K562 (cell line): Measurements from ENCODE around the gene TRMT44. TPM values are rescaled to one million over a fixed set of nuclear protein-coding genes. Genes with fewer than 3 reads are reported as not detected.
"Not testable (repeated sequence)": the region's sequence is repeated elsewhere in the genome, so short reads cannot be mapped to it uniquely, and the experiment has no call there.

Experiments used
- ATAC-seq: fragments of 200-7000 bp; cut with Tn5 transposase; 3 replicates; pipeline ENCODE4 v1.9.1; 2020; ENCODE audit warnings: moderate library complexity
- BruUV-seq: library from RNA; stranded (reverse); fragments of 400-500 nt; replicated peaks from 2 replicates; lab custom pipeline; 2021; lab: Mats Ljungman, UMichigan
- CTCF ChIA-PET: fragments of 300-600 bp; formaldehyde crosslinking; extraction: SDS; loops from one replicate; lab custom pipeline; 2021; ENCODE audit warnings: low intra/inter-chr PET ratio; lab: Yijun Ruan, JAX
- POLR2A ChIA-PET: fragments of 300-600, 350-650 bp; sonication (Branson Sonifier 250); formaldehyde crosslinking; extraction: SDS; loops from one replicate; lab custom pipeline; 2021; ENCODE audit warnings: antibody characterized with exemption, inconsistent platforms; lab: Yijun Ruan, JAX
- DNase-seq, 4 experiments: peaks; one replicate each; pipeline versions ENCODE4 v3.0.0 to v3.0.0-alpha.2; 2011 to 2018; ENCODE audit warnings: low spot score in 3 of 4, mixed read lengths in 3 of 4; ENCODE audit errors: extremely low read depth in 1 of 4
- FAIRE-seq: peaks from 2 replicates; lab custom pipeline; 2011; peaks lifted over from hg19 to GRCh38; lab: Jason Lieb, UNC
- H2AFZ ChIP-seq: 2 replicates; pipeline ENCODE4 v1.6.0; 2011; ENCODE audit warnings: low read depth, low read length, control low read depth, inconsistent platforms
- H3K27ac ChIP-seq: fragments of 200-600 bp; 3 replicates; pipeline ENCODE4 v1.8.0; 2011; ENCODE audit warnings: low read depth, mild to moderate bottlenecking, control low read depth, inconsistent platforms, low read length, moderate library complexity, mixed read lengths; ENCODE audit errors: extremely low read depth
- H3K27me3 ChIP-seq, 2 experiments: fragments of 300-600 bp in 1 of 2; 2 replicates in 1 of 2; 3 replicates in 1 of 2; pipeline versions ENCODE4 v1.6.0 to v1.8.0; 2011; ENCODE audit warnings: inconsistent platforms in 2 of 2, low read length in 2 of 2, mild to moderate bottlenecking in 1 of 2, mixed read lengths in 1 of 2, moderate library complexity in 1 of 2; ENCODE audit not compliant: control insufficient read depth in 2 of 2, insufficient read depth in 2 of 2
- H3K36me3 ChIP-seq: fragments of 300-600 bp; 3 replicates; pipeline ENCODE4 v1.8.0; 2011; ENCODE audit warnings: mild to moderate bottlenecking, low read length, inconsistent platforms; ENCODE audit not compliant: control insufficient read depth, insufficient read depth
- H3K4me1 ChIP-seq, 2 experiments: fragments of 200-600 bp in 1 of 2; replicated peaks in 1 of 2; 2 replicates in 1 of 2; 3 replicates in 1 of 2; pipeline versions ENCODE4 v1.5.1 to v1.8.0; 2011; ENCODE audit warnings: inconsistent platforms in 2 of 2, low read length in 2 of 2, mild to moderate bottlenecking in 1 of 2, mixed read lengths in 1 of 2, moderate library complexity in 1 of 2; ENCODE audit not compliant: control insufficient read depth in 2 of 2, insufficient read depth in 2 of 2
- H3K4me2 ChIP-seq: 2 replicates; pipeline ENCODE4 v1.6.1; 2011; ENCODE audit warnings: low read length, control low read depth, inconsistent platforms, mixed read lengths; ENCODE audit not compliant: insufficient read depth
- H3K4me3 ChIP-seq: fragments of 200-600 bp; sonication (generic), shearing (Covaris generic); 2 replicates; pipeline ENCODE4 v1.5.1; 2016; ENCODE audit warnings: control low read depth, inconsistent platforms
- H3K79me2 ChIP-seq: fragments of 200-600 bp; 3 replicates; pipeline ENCODE4 v1.8.0; 2011; ENCODE audit warnings: low read length, inconsistent platforms; ENCODE audit not compliant: control insufficient read depth, insufficient read depth
- H3K9ac ChIP-seq, 2 experiments: 2 replicates each; pipeline versions ENCODE4 v1.6.0 to v1.6.1; 2011; ENCODE audit warnings: low read depth in 2 of 2, low read length in 2 of 2, control low read depth in 1 of 2, inconsistent platforms in 1 of 2, mild to moderate bottlenecking in 1 of 2, mixed read lengths in 1 of 2; ENCODE audit not compliant: insufficient read depth in 1 of 2
- H3K9me1 ChIP-seq: one replicate; pipeline ENCODE4 v1.6.0; 2011; ENCODE audit warnings: inconsistent platforms, mild to moderate bottlenecking, low read length, moderate library complexity; ENCODE audit not compliant: control insufficient read depth, insufficient read depth
- H3K9me3 ChIP-seq: replicated peaks from 2 replicates; pipeline ENCODE4 v1.5.1; 2011; ENCODE audit warnings: low read depth, low read length, inconsistent platforms; ENCODE audit not compliant: control insufficient read depth, insufficient read depth
- H4K20me1 ChIP-seq: replicated peaks from 2 replicates; pipeline ENCODE4 v1.6.1; 2011; ENCODE audit warnings: low read length, inconsistent platforms, mixed read lengths; ENCODE audit not compliant: control insufficient read depth, insufficient read depth
- ARID1B ChIP-seq: fragments of 450-650 bp; IDR thresholded peaks from 2 replicates; pipeline ENCODE4 v1.6.1; 2016; ENCODE audit warnings: antibody characterized with exemption, mild to moderate bottlenecking, inconsistent platforms
- CBFA2T3 ChIP-seq: fragments of 450-650 bp; IDR thresholded peaks from 2 replicates; pipeline ENCODE4 v1.6.1; 2017
- CXXC5 ChIP-seq: fragments of 250-450 bp; sonication (Bioruptor Pico); IDR thresholded peaks from 2 replicates; pipeline ENCODE4 v1.8.0; 2022; ENCODE audit warnings: inconsistent platforms, mild to moderate bottlenecking, moderate library complexity
- HDAC3 ChIP-seq: fragments of 450-650 bp; IDR thresholded peaks from 2 replicates; pipeline ENCODE4 v1.6.1; 2018; ENCODE audit warnings: borderline replicate concordance, mild to moderate bottlenecking, moderate library complexity; ENCODE audit not compliant: partially characterized antibody
- REST ChIP-seq, 2 experiments: fragments of 450-650 bp; formaldehyde crosslinking in 1 of 2; IDR thresholded peaks; 2 replicates each; pipeline versions ENCODE4 v1.4.0 to v1.6.1; 2014 to 2020; ENCODE audit warnings: mild to moderate bottlenecking in 2 of 2, borderline replicate concordance in 1 of 2, low read depth in 1 of 2
- SMAD4 ChIP-seq: fragments of 250-450 bp; sonication (Bioruptor Pico); conservative IDR thresholded peaks from 2 replicates; pipeline ENCODE4 v1.8.0; 2021; ENCODE audit warnings: inconsistent platforms, mild to moderate bottlenecking, moderate library complexity
- ZNF324 ChIP-seq: fragments of 250-450 bp; sonication (Bioruptor Pico); IDR thresholded peaks from 2 replicates; pipeline ENCODE4 v1.4.0; 2020; ENCODE audit warnings: mild to moderate bottlenecking
- WGBS: fragments of 100-300 bp; shearing (Covaris generic); methylation state at CpG from one replicate; pipeline ENCODE4 v1.1.6; 2016; ENCODE audit warnings: low coverage, mixed read lengths; ENCODE audit not compliant: insufficient coverage; ENCODE audit errors: missing lambda C conversion rate; 5-methylcytosine and 5-hydroxymethylcytosine counted together
- in situ Hi-C: fragments of 300-500 bp; cut with MboI; formaldehyde crosslinking; loops from 4 replicates; pipeline ENCODE4 v1.15.0; 2018; ENCODE audit warnings: inconsistent platforms, mixed read lengths
- intact Hi-C: fragments of 100-400 bp; cut with micrococcal nuclease; formaldehyde crosslinking; loops from 2 replicates; pipeline ENCODE4 v1.14.2; 2022
- polyA plus RNA-seq, 8 experiments: library from polyadenylated mRNA; depleted of rRNA in 4 of 8; stranded (reverse) in 5 of 8; unstranded in 3 of 8; fragments of >200 nt; fragmentation: Nextera tagmentation in 2 of 8; fragmentation: Illumina TruSeq in 1 of 8; extraction: Ambion mirVana in 2 of 8; extraction: Trizol in 1 of 8; gene quantifications; 2 replicates each; pipeline versions ENCODE4 v1.2.1 to v1.2.3, GENCODE V29; 2011 to 2014; ENCODE audit warnings: inconsistent platforms in 1 of 8, missing spikeins in 1 of 8
- total RNA-seq, 7 experiments: library from RNA; depleted of rRNA in 6 of 7; stranded (reverse); fragments of >200 nt in 6 of 7; fragmentation: Illumina TruSeq in 2 of 7; extraction: Trizol in 2 of 7; gene quantifications; 2 replicates each; pipeline versions ENCODE4 v1.2.1 to v1.2.3, GENCODE V29; 2011 to 2021; ENCODE audit warnings: low replicate concordance in 1 of 7

TRMT44 gene
- total and polyA plus RNA-seq, 9 of the 15 experiments (the other 6 are each of a cell fraction or from before 2014, with no cell fraction given) = 1.2 to 18.6 (median 10.0) TPM

GRCh38 chr4:8480221-8480620, 39.6 kb downstream of the TRMT44 start:
- CTCF ChIA-PET = no interaction called here
- Histone ChIP-seq H3K4me1 (peaks cover 26 to 29% of the 10 kb centered on the region in 2 experiments), H3K4me3 (no peak overlapping the region), H3K36me3 (peaks cover 18% of the 10 kb centered on the region; the same call in 1 of the 3 replicates), H3K27ac (no peak overlapping the region), H3K9me3 (no peaks in the 10 kb centered on the region), H3K9me1 (no peaks in the 10 kb centered on the region), H3K9ac (no peak overlapping the region), H3K79me2 (no peaks in the 10 kb centered on the region), H3K27me3 (no peaks in the 10 kb centered on the region), H3K4me2 (peak overlapping the region; percentile 38; the same call in 1 of the 2 replicates), H2AFZ (no peak overlapping the region), H4K20me1 (no peaks in the 10 kb centered on the region)
- FAIRE-seq (no peak), ATAC-seq (no peak), DNase-seq (no peak)
- BruUV-seq = no TSS peak
- no peak for TF ChIP-seq ZNF324
- peak; percentile 49; the same call in 1 of the 2 replicates for TF ChIP-seq CXXC5 (CRISPR knock-in tag)
- peak; percentile 59 for TF ChIP-seq SMAD4 (CRISPR knock-in tag)
- intact Hi-C loops = no loop called here
- POLR2A ChIA-PET = interaction anchor here (1.2 to 1.4 kb wide), 2 partner anchors 16 to 209 kb away, joined by 3 read pairs; no protein-coding TSS in a partner anchor
- in situ Hi-C loops = no loop called here
- WGBS = 92% methylated on average over 10 of the region's 11 CpGs

GRCh38 chr4:8486643-8487042, 46.1 kb downstream of the TRMT44 start:
- FAIRE-seq; H3K9me1 ChIP-seq; CTCF ChIA-PET; H3K9me3 ChIP-seq; in situ Hi-C loops; H4K20me1 ChIP-seq; H3K4me2 ChIP-seq; H3K79me2 ChIP-seq; ATAC-seq; H3K4me3 ChIP-seq; H3K27ac ChIP-seq; H3K36me3 ChIP-seq; BruUV-seq; H3K9ac ChIP-seq; H2AFZ ChIP-seq; intact Hi-C loops; H3K4me1 ChIP-seq; H3K27me3 ChIP-seq; TF ChIP-seq REST (CRISPR knock-in tag; IDR thresholded peaks at IDR 0.05; ENCODE audit: low read depth): not testable (repeated sequence)
- WGBS = 2% methylated on average over 5 of the region's 9 CpGs
- POLR2A ChIA-PET = interaction anchor here (0.6 kb wide), 1 partner anchor 106 kb away, joined by 4 read pairs; the partner anchor contains the start of gene CPZ
- DNase-seq = peak in 1 of 4 experiments; percentile 59
- TF ChIP-seq REST (IDR thresholded peaks at IDR 0.05; ENCODE audit: borderline replicate concordance) = peak; percentile 28; the same call in 1 of the 2 replicates
- peak; percentile 26 for TF ChIP-seq CBFA2T3
- TF ChIP-seq HDAC3 = peak; percentile 33
- TF ChIP-seq ARID1B = peak; percentile 81
